ENCODE results near the gene LRRC73. TPM values are rescaled to one million over a fixed set of nuclear protein-coding genes. Genes with fewer than 3 reads are reported as not detected.

LRRC73 gene
- total RNA-seq, 1 experiment from 2014 or later, result 0.58 TPM

GRCh38 chr6:43469947-43470346 lies 40.2 kb downstream of the LRRC73 start:
- POLR2A ChIA-PET (ENCODE audit: low non-redundant PET), result no interaction called here
- no TSS peak for BruUV-seq (replicated peaks)
- H3K27me3 ChIP-seq (replicated peaks; ENCODE audit: insufficient read depth, low read depth, low read length, poor library complexity), result no peaks in the 10 kb centered on the region
- H3K9me3 ChIP-seq (ENCODE audit: low read depth, low read length, poor library complexity, severe bottlenecking), result no peaks in the 10 kb centered on the region
- CTCF ChIA-PET, result no interaction called here
- intact Hi-C loops (cut with micrococcal nuclease; ENCODE audit: unreplicated experiment), result no loop called here
- no peak for DNase-seq (ENCODE audit: low spot score)
- no peak overlapping the region for H3K27ac ChIP-seq (ENCODE audit: low read depth, low read length, poor library complexity, severe bottlenecking)
- TF ChIP-seq EZH2 (IDR thresholded peaks at IDR 0.05; ENCODE audit: borderline replicate concordance, low read depth, low read length, poor library complexity, severe bottlenecking), result no peak
- TF ChIP-seq CTCF (conservative IDR thresholded peaks at IDR 0.05; ENCODE audit: low read depth, low read length), result no peak
- H3K4me1 ChIP-seq (ENCODE audit: insufficient read depth, low read length, poor library complexity, severe bottlenecking), result no peaks in the 10 kb centered on the region
- H3K4me3 ChIP-seq (ENCODE audit: low read depth, low read length, poor library complexity, severe bottlenecking), result no peak overlapping the region
- no peaks in the 10 kb centered on the region for H3K36me3 ChIP-seq (ENCODE audit: insufficient read depth, low read length, poor library complexity, severe bottlenecking)

- H3K9me3 ChIP-seq (ENCODE audit: low read depth, low read length, poor library complexity, severe bottlenecking), result no peaks in the 10 kb centered on the region
- no peak overlapping the region for H3K27ac ChIP-seq (ENCODE audit: low read depth, low read length, poor library complexity, severe bottlenecking)
- BruUV-seq (replicated peaks), result no TSS peak
- TF ChIP-seq EZH2 (IDR thresholded peaks at IDR 0.05; ENCODE audit: borderline replicate concordance, low read depth, low read length, poor library complexity, severe bottlenecking) (no peak), CTCF (conservative IDR thresholded peaks at IDR 0.05; ENCODE audit: low read depth, low read length) (no peak)
- intact Hi-C loops (cut with micrococcal nuclease; ENCODE audit: unreplicated experiment), result no loop called here
- no peaks in the 10 kb centered on the region for H3K4me1 ChIP-seq (ENCODE audit: insufficient read depth, low read length, poor library complexity, severe bottlenecking)
- ChIA-PET POLR2A (ENCODE audit: low non-redundant PET) (no interaction called here), CTCF (no interaction called here)
- H3K4me3 ChIP-seq (ENCODE audit: low read depth, low read length, poor library complexity, severe bottlenecking), result no peak overlapping the region
- DNase-seq (ENCODE audit: low spot score), result no peak
- H3K36me3 ChIP-seq (ENCODE audit: insufficient read depth, low read length, poor library complexity, severe bottlenecking), result no peaks in the 10 kb centered on the region
- H3K27me3 ChIP-seq (replicated peaks; ENCODE audit: insufficient read depth, low read depth, low read length, poor library complexity), result no peaks in the 10 kb centered on the region
Measured at GRCh38 chr6:43468748-43469681, 41.1 kb downstream of the LRRC73 start.

GRCh38 chr6:43468240-43468639 lies 41.9 kb downstream of the LRRC73 start:
- no peaks in the 10 kb centered on the region for H3K27me3 ChIP-seq (replicated peaks; ENCODE audit: insufficient read depth, low read depth, low read length, poor library complexity)
- intact Hi-C loops (cut with micrococcal nuclease; ENCODE audit: unreplicated experiment), result no loop called here
- H3K9me3 ChIP-seq (ENCODE audit: low read depth, low read length, poor library complexity, severe bottlenecking), result no peaks in the 10 kb centered on the region
- ChIA-PET CTCF (no interaction called here), POLR2A (ENCODE audit: low non-redundant PET) (no interaction called here)
- no TSS peak for BruUV-seq (replicated peaks)
- H3K27ac ChIP-seq (ENCODE audit: low read depth, low read length, poor library complexity, severe bottlenecking), result no peak overlapping the region
- no peaks in the 10 kb centered on the region for H3K4me1 ChIP-seq (ENCODE audit: insufficient read depth, low read length, poor library complexity, severe bottlenecking)
- DNase-seq (ENCODE audit: low spot score), result no peak
- H3K4me3 ChIP-seq (ENCODE audit: low read depth, low read length, poor library complexity, severe bottlenecking), result no peak overlapping the region
- TF ChIP-seq CTCF (conservative IDR thresholded peaks at IDR 0.05; ENCODE audit: low read depth, low read length) (no peak), EZH2 (IDR thresholded peaks at IDR 0.05; ENCODE audit: borderline replicate concordance, low read depth, low read length, poor library complexity, severe bottlenecking) (no peak)
- H3K36me3 ChIP-seq (ENCODE audit: insufficient read depth, low read length, poor library complexity, severe bottlenecking), result no peaks in the 10 kb centered on the region

Data from A673 (cell line).